T-helper 2 cell treated with Interferon-gamma antibody and Interleukin-4, amounts not matched to agents 5 μg/mL and 100 μg/mL, for 36 hours (primary cell): ENCODE results near the gene POLR2C.
"Not testable (repeated sequence)": the region's sequence is repeated elsewhere in the genome, so short reads cannot be mapped to it uniquely, and the experiment has no call there.

Source experiments
- DNase-seq: peaks from one replicate; pipeline ENCODE4 v3.0.0; 2021; ENCODE audit warnings: low spot score
- H3K27ac Mint-ChIP-seq: one replicate; pipeline ENCODE4 v1.8.0; 2021; ENCODE audit warnings: mild to moderate bottlenecking, mixed read lengths
- H3K27me3 Mint-ChIP-seq: one replicate; pipeline ENCODE4 v1.8.0; 2021; ENCODE audit warnings: low read depth, mixed read lengths
- H3K36me3 Mint-ChIP-seq: one replicate; pipeline ENCODE4 v1.8.0; 2021; ENCODE audit warnings: low read depth, mixed read lengths
- H3K4me1 Mint-ChIP-seq: one replicate; pipeline ENCODE4 v1.8.0; 2021; ENCODE audit warnings: low read depth, mixed read lengths
- H3K4me3 Mint-ChIP-seq: one replicate; pipeline ENCODE4 v1.8.0; 2022; ENCODE audit warnings: mild to moderate bottlenecking, moderate library complexity, mixed read lengths
- H3K9me3 Mint-ChIP-seq: one replicate; pipeline ENCODE4 v1.8.0; 2021; ENCODE audit warnings: mixed read lengths

Gene POLR2C

DNA sequence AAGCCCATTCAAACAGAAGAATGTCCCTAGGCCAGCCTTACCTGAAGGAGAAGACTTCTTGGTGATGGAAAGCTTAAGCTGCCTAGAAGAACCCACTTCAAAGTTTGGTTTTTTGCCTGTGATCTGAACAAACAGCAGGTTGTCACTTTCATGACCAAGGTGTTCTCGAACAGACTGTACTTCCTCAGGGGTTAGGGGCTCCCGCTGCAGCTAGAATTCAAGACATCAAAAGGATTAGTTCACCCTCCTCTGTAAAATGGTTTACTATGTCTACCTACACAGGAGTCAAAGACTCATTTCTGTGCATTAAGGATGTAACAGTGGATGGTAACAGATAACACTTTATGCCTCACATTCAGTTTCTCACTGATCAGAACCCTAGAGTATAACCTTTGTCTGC, 28.5 kb upstream of the POLR2C start:
- Mint-ChIP-seq H3K4me1 (no peaks in the 10 kb centered on the region), H3K27ac (no peak overlapping the region), H3K4me3 (no peak overlapping the region), H3K27me3 (no peaks in the 10 kb centered on the region), H3K9me3 (no peaks in the 10 kb centered on the region), H3K36me3 (peaks cover 57% of the 10 kb centered on the region)
- no peak for DNase-seq

DNA sequence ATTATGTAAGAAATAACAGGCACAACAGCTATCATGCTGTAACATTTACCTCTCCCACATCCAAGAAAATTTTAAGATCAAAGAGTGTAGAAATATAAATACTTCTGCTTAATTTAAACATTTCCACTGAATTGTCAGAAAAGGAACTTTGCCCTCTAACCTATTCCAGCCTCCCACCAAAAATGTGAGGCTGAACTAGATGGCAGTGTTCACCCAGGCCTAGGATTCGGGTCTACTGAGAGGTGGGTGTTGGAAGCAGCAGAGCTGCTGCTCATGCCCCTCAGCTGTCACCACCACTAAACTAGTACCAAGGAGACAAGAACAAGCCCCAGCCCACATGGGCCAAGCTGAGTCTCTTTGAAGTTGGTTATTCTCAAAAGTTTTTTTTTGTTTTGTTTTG, 26.6 kb upstream of the POLR2C start:
- Mint-ChIP-seq H3K4me3 (no peak overlapping the region), H3K9me3 (peaks cover 12% of the 10 kb centered on the region), H3K4me1 (no peaks in the 10 kb centered on the region), H3K27ac (no peak overlapping the region), H3K36me3 (peaks cover 67% of the 10 kb centered on the region), H3K27me3 (no peaks in the 10 kb centered on the region)
- DNase-seq = no peak

DNA sequence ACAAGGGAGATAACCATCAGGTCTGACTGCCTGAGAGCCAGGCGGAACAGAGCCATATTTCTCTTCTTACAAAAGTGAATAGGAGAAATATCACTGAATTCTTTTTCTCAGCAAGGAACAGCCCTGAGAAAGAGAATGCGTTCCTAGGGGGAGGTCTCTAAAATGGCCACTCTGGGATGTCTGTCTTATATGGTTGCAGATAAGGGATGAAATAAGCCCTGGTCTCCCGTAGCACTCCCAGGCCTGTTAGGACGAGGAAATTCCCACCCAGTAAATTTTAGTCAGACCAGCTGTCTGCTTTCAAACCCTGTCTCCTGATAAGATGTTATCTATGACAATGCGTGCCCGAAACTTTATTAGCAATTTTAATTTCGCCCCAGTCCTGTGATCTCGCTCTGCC, 22.5 kb upstream of the POLR2C start:
- not testable (repeated sequence) for H3K4me1 Mint-ChIP-seq, H3K27me3 Mint-ChIP-seq, H3K27ac Mint-ChIP-seq, H3K4me3 Mint-ChIP-seq, DNase-seq
- Mint-ChIP-seq H3K36me3 (peaks cover 55% of the 10 kb centered on the region), H3K9me3 (peaks cover 19% of the 10 kb centered on the region)

GRCh38 chr16:57440551-57440950, 21.9 kb upstream of the POLR2C start:
- not testable (repeated sequence) for H3K4me1 Mint-ChIP-seq, H3K27ac Mint-ChIP-seq, DNase-seq, H3K27me3 Mint-ChIP-seq, H3K4me3 Mint-ChIP-seq
- H3K9me3 Mint-ChIP-seq = peaks cover 19% of the 10 kb centered on the region
- peaks cover 55% of the 10 kb centered on the region for H3K36me3 Mint-ChIP-seq

DNA sequence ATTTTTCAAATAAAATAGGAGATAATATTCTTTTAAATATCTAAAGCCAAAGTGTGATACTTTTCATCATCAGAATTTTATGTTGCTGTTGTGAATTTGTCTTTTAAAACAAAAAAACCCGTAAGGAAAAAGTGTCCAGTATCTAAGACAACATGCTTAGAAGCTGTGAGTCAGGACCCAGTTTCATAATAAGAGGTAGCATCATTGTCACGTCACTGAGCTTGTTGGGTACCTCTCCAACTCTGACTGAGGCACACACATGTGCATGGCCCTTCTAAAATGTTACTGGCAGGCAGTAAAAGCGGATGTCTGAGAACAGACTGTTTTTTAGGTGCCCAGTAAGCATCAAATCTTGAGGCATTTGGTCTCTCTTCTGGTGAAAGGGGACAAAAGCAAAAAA, 17.8 kb upstream of the POLR2C start:
- no peak for DNase-seq
- no peaks in the 10 kb centered on the region for H3K27me3 Mint-ChIP-seq
- H3K27ac Mint-ChIP-seq = no peak overlapping the region
- H3K4me3 Mint-ChIP-seq = peak overlapping the region; percentile 12
- peaks cover 16% of the 10 kb centered on the region for H3K9me3 Mint-ChIP-seq
- peaks cover 29% of the 10 kb centered on the region for H3K36me3 Mint-ChIP-seq
- H3K4me1 Mint-ChIP-seq = peaks cover 21% of the 10 kb centered on the region

GRCh38 chr16:57445510-57445909, 17.0 kb upstream of the POLR2C start:
- Mint-ChIP-seq H3K36me3 (peaks cover 21% of the 10 kb centered on the region), H3K4me3 (peak overlapping the region; percentile 39), H3K4me1 (peaks cover 22% of the 10 kb centered on the region), H3K27ac (no peak overlapping the region), H3K27me3 (no peaks in the 10 kb centered on the region), H3K9me3 (peaks cover 9% of the 10 kb centered on the region)
- no peak for DNase-seq

- peak overlapping the region; percentile 89 for H3K27ac Mint-ChIP-seq
- no peaks in the 10 kb centered on the region for H3K27me3 Mint-ChIP-seq
- DNase-seq = peak; percentile 12
- H3K9me3 Mint-ChIP-seq = peaks cover 2% of the 10 kb centered on the region
- peaks cover 12% of the 10 kb centered on the region for H3K36me3 Mint-ChIP-seq
- peaks cover 22% of the 10 kb centered on the region for H3K4me1 Mint-ChIP-seq
- peak overlapping the region; percentile 97 for H3K4me3 Mint-ChIP-seq
Observed at GRCh38 chr16:57446531-57447185, 15.8 kb upstream of the POLR2C start.

DNA sequence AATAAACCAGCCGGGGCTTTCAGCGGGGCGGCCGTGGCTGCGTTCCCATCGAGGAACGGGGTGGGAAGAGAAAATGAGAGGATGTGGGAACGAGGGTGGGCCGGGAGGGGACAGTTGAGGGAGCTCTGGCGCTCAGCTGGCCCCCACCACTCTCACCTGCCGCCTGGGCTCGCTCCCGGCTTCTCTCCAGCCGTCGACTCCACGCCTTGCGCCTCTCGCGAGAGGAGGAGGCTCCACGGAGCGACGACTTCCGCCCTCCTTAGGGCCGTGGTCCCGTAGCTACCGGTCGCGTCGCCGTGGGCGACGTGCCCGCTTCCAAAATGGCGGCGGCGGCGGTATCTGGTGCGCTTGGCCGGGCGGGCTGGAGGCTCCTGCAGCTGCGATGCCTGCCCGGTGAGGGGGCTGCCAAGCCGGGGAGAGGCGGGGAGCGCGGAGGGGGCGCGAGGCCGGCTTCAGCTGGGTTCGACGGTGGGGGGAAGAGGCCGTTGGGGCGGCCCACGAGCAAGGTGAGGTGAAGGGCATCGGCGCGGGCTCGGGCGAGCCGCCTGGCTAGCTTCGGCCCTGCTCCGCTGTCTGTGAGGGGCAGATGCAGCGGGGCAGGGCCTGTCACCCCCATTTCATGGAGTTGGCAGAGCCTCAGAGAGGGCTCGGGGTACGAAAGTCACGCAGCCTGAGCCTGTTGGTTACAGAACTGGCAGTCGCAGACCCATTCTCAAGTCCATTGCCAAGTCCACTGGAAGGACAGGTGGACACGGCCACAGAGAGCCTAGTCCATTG, 15.1 kb upstream of the POLR2C start, which contains the start of the genes CIAPIN1 and COQ9:
Gene CIAPIN1 (minus strand): TSS at position 200 of the 777 bp plus-strand sequence. CDS start 6,457 bp downstream, outside the sequence.
Gene COQ9 (plus strand): TSS at position 294 of the 777 bp plus-strand sequence. CDS start 27 bp downstream, at position 321.
- H3K36me3 Mint-ChIP-seq = peaks cover 14% of the 10 kb centered on the region
- H3K9me3 Mint-ChIP-seq = no peaks in the 10 kb centered on the region
- peak within 1 kb of the TSS; percentile 97 for H3K4me3 Mint-ChIP-seq
- H3K27me3 Mint-ChIP-seq = no peaks in the 10 kb centered on the region
- H3K27ac Mint-ChIP-seq = peak within 1 kb of the TSS; percentile 89
- peak; percentile 89 for DNase-seq
- peaks cover 22% of the 10 kb centered on the region for H3K4me1 Mint-ChIP-seq

DNA sequence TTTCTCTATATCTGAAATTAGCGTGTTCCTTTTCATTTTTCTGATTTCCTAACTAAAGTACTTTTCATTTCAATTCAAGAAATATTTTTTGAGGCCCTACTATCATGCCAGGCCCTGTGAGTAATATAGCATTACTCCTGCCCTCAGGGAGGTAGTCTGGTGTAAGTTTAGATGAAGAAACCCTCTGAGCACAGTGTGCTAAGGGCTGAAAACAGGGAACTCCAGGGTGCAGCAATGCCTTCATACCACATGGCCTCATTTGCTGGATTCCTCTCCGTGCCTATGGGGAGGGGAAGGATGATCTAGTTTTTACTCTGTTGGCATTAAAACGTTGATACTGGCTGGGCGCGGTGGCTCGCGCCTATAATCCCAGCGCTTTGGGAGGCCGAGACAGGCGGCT, 10.5 kb upstream of the POLR2C start:
- H3K4me1 Mint-ChIP-seq = peaks cover 13% of the 10 kb centered on the region

GRCh38 chr16:57462978-57463362, 491 bp downstream of the POLR2C start:
- H3K36me3 Mint-ChIP-seq = peaks cover 31% of the 10 kb centered on the region
- H3K9me3 Mint-ChIP-seq = no peaks in the 10 kb centered on the region
- no peak for DNase-seq
- peak overlapping the region; percentile 100 for H3K4me3 Mint-ChIP-seq
- H3K27me3 Mint-ChIP-seq = no peaks in the 10 kb centered on the region
- peak overlapping the region; percentile 99 for H3K27ac Mint-ChIP-seq
- H3K4me1 Mint-ChIP-seq = peaks cover 11% of the 10 kb centered on the region

More for the DNA sequence above, 10.5 kb upstream of the POLR2C start:
- no peaks in the 10 kb centered on the region for H3K9me3 Mint-ChIP-seq
- H3K27ac Mint-ChIP-seq = no peak overlapping the region
- no peak overlapping the region for H3K4me3 Mint-ChIP-seq
- H3K27me3 Mint-ChIP-seq = no peaks in the 10 kb centered on the region
- no peak for DNase-seq
- H3K36me3 Mint-ChIP-seq = peaks cover 29% of the 10 kb centered on the region

- H3K4me3 Mint-ChIP-seq = no peak overlapping the region
- H3K9me3 Mint-ChIP-seq = no peaks in the 10 kb centered on the region
- H3K36me3 Mint-ChIP-seq = peaks cover 36% of the 10 kb centered on the region
- peaks cover 11% of the 10 kb centered on the region for H3K4me1 Mint-ChIP-seq
- DNase-seq = no peak
- peak overlapping the region; percentile 32 for H3K27ac Mint-ChIP-seq
- no peaks in the 10 kb centered on the region for H3K27me3 Mint-ChIP-seq
Observed at GRCh38 chr16:57464523-57464922, 2.0 kb downstream of the POLR2C start.

- H3K36me3 Mint-ChIP-seq = peaks cover 40% of the 10 kb centered on the region
- H3K9me3 Mint-ChIP-seq = no peaks in the 10 kb centered on the region
- no peak overlapping the region for H3K4me3 Mint-ChIP-seq
- H3K27ac Mint-ChIP-seq = no peak overlapping the region
- peaks cover 8% of the 10 kb centered on the region for H3K4me1 Mint-ChIP-seq
- no peak for DNase-seq
- H3K27me3 Mint-ChIP-seq = no peaks in the 10 kb centered on the region
Observed at GRCh38 chr16:57468346-57468745, 5.9 kb downstream of the POLR2C start.

DNA sequence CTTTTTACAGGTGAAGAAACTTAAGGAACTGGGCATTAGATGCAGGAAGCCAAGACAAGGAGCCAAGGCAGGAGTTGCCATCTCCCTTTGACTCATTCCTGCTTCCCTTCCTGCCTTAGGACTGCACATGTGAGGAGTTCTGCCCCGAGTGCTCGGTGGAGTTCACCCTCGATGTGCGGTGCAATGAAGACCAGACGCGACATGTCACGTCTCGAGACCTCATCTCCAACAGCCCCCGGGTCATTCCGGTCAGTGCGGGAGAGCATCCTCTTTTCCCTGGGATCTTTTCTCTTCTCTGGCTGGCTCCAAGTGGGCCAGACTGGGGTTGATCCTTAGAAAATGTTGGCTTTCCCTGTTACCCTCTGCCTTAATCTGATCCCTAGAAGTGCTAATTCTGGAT, 6.6 kb downstream of the POLR2C start:
- Mint-ChIP-seq H3K27ac (no peak overlapping the region), H3K36me3 (peaks cover 39% of the 10 kb centered on the region), H3K4me3 (no peak overlapping the region), H3K4me1 (peaks cover 6% of the 10 kb centered on the region), H3K27me3 (no peaks in the 10 kb centered on the region), H3K9me3 (no peaks in the 10 kb centered on the region)
- no peak for DNase-seq

- DNase-seq = no peak
- no peak overlapping the region for H3K4me3 Mint-ChIP-seq
- H3K36me3 Mint-ChIP-seq = peaks cover 34% of the 10 kb centered on the region
- H3K27me3 Mint-ChIP-seq = no peaks in the 10 kb centered on the region
- no peak overlapping the region for H3K27ac Mint-ChIP-seq
- no peaks in the 10 kb centered on the region for H3K4me1 Mint-ChIP-seq
- H3K9me3 Mint-ChIP-seq = no peaks in the 10 kb centered on the region
Observed at GRCh38 chr16:57469917-57470470, 7.5 kb downstream of the POLR2C start.
